HTERT RPE-1 (cell line): ENCODE results near the gene NSD2.

ENCODE experiments used
- in situ Hi-C: fragments of 300-500 bp; cut with MboI; formaldehyde crosslinking; loops from 4 replicates; pipeline ENCODE4 v1.14.3; 2020; ENCODE audit warnings: low sequenced_read_pairs

Gene NSD2

GRCh38 chr4:1863297-1864033, 7.7 kb upstream of the NSD2 start:
- in situ Hi-C loops, result no loop called here

GRCh38 chr4:1864076-1865008, 6.9 kb upstream of the NSD2 start:
- in situ Hi-C loops, result no loop called here

- in situ Hi-C loops, result no loop called here
These were observed 5.0 kb upstream of the NSD2 start for GRCh38 chr4:1866189-1866661.

GRCh38 chr4:1868293-1868692, 2.9 kb upstream of the NSD2 start:
- in situ Hi-C loops, result no loop called here

GRCh38 chr4:1868912-1869311, 2.3 kb upstream of the NSD2 start:
- in situ Hi-C loops, result no loop called here

GRCh38 chr4:1869530-1870327, 1.5 kb upstream of the NSD2 start:
- in situ Hi-C loops, result no loop called here

- in situ Hi-C loops, result no loop called here
These were observed 940 bp upstream of the NSD2 start for GRCh38 chr4:1870328-1870577.

GRCh38 chr4:1871471-1872021, 353 bp downstream of the NSD2 start:
- in situ Hi-C loops, result no loop called here

- in situ Hi-C loops, result no loop called here
These were observed 1.7 kb downstream of the NSD2 start for GRCh38 chr4:1872870-1873269.

- in situ Hi-C loops, result no loop called here
These were observed 2.1 kb downstream of the NSD2 start for GRCh38 chr4:1873291-1873690.

- in situ Hi-C loops, result no loop called here
These were observed 2.6 kb downstream of the NSD2 start for GRCh38 chr4:1873776-1874175.

- in situ Hi-C loops, result no loop called here
These were observed 3.0 kb downstream of the NSD2 start for GRCh38 chr4:1874201-1874600.

- in situ Hi-C loops, result no loop called here
These were observed 8.3 kb downstream of the NSD2 start for GRCh38 chr4:1879485-1879884.

GRCh38 chr4:1880332-1880731, 9.1 kb downstream of the NSD2 start:
- in situ Hi-C loops, result no loop called here

GRCh38 chr4:1882850-1883271, 11.7 kb downstream of the NSD2 start:
- in situ Hi-C loops, result no loop called here

- in situ Hi-C loops, result no loop called here
These were observed 12.4 kb downstream of the NSD2 start for GRCh38 chr4:1883583-1883982.

GRCh38 chr4:1885414-1885813, 14.2 kb downstream of the NSD2 start:
- in situ Hi-C loops, result no loop called here

GRCh38 chr4:1887052-1887451, 15.9 kb downstream of the NSD2 start:
- in situ Hi-C loops, result no loop called here

GRCh38 chr4:1890979-1891570, 19.9 kb downstream of the NSD2 start:
- in situ Hi-C loops, result no loop called here

- in situ Hi-C loops, result no loop called here
These were observed 24.9 kb downstream of the NSD2 start for GRCh38 chr4:1895971-1896657.
